ENCODE results near the gene NUDT17.
"Not testable (repeated sequence)": the region's sequence is repeated elsewhere in the genome, so short reads cannot be mapped to it uniquely, and the experiment has no call there.

NUDT17 gene

DNA sequence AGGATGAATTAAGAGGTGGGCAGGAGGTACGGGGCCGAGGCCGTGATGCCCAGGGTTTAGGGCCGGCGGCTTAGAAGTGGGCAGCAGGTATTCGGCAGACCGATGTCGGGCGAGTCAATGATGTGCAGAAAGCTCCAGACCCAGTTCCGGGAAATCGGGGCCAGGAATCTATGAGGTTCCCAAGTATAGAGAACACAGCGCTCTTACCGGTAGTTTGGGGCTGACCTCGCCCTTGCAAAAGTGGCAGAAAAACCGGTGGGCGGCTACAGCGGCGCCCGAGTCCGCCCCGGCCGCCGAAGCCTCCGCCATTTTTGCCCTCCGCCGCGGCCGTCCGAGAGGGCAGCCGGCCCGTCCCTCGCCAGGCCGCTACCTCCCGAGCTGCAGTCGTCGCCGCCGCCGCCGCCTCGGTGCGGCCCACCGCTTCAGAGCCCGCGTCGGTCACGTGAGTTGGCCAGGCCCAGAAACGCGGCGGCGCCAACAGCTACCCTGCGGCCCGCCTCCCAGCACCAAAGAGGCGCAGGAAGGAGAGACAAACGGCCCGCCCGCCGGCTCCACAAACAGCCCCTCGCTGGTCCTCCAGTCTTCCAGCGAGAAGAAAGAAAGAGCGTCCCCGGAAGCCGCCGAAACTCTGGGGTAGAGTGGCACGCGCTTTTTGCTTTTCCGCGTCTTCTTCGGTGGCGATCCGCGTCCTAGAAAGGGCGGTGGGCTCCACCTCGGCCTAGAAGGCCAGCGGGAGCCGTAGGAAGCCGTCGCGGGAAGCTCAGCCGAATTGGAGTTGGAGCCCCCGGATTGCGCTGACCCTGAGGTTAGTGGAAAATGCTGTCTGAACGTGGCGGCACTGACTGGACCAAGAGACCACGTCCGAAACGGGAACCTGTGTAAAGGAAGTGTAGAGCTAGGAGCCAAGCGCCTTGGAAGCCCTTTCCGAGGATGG, 21.6 kb upstream of the NUDT17 start, which contains the start of the genes POLR3C and RNF115:
POLR3C (plus strand) TSS at position 636 of the 934 bp plus-strand sequence. CDS start 1,577 bp downstream, outside the sequence.
RNF115 (minus strand) TSS at position 531 of the 934 bp plus-strand sequence; CDS start at position 309, 222 bp downstream.
- H3K9ac ChIP-seq (ENCODE audit: low read depth, low read length), result peak within 1 kb of the TSS; percentile 95
- H3K27ac ChIP-seq (ENCODE audit: low read length), result peak within 1 kb of the TSS; percentile 56

DNA sequence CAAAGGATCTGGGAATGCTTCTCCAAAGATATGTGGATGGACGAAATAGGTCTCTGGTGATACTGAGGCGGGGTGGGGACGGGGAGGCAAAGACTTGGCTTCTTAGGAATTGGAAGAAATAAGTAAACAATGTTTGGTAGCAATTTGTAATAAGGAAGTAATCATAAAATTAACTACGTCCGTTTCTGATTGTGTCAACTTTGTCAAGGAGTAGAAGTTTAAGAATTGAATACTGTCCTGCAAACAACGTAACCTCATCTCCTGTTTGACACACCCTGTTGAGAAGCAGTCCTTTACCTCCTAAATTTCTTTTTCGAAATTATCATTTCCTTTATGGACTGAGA, 21.0 kb upstream of the NUDT17 start:
- peak overlapping the region; percentile 56 for H3K27ac ChIP-seq (ENCODE audit: low read length)

More for the DNA sequence above, 21.6 kb upstream of the NUDT17 start, which contains the start of the genes POLR3C and RNF115:
- Histone ChIP-seq H3K9me3 (ENCODE audit: insufficient read depth, low read depth, low read length) (no peaks in the 10 kb centered on the region), H3K4me3 (ENCODE audit: low read length) (peak within 1 kb of the TSS; percentile 83), H3K4me1 (ENCODE audit: insufficient read depth, low read length) (no peaks in the 10 kb centered on the region; the same call in 1 of the 2 replicates), H3K27me3 (ENCODE audit: insufficient read depth, low read length) (no peaks in the 10 kb centered on the region), H3K36me3 (ENCODE audit: insufficient read depth, low read depth, low read length) (peaks cover 31% of the 10 kb centered on the region)

DNA sequence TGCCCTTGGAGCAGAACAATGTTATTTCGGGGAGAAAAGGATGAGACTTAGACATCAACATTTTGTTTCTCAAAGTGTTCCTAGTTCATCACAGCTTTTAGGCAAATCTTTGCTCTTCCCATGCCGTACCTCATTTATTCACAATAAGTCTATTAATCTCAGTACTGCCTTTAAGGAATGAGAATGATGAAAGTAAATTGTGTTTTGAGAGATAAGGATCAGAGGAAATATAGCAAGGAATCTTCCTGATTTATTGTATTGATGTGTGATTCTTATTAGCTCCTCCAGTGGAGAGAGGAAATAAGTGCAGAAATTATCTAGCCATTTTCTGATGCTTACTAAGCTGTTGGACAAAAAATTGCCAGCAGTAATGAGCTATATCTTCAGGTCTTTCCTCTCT, 19.4 kb upstream of the NUDT17 start:
- Histone ChIP-seq H3K27me3 (ENCODE audit: insufficient read depth, low read length) (no peaks in the 10 kb centered on the region), H3K36me3 (ENCODE audit: insufficient read depth, low read depth, low read length) (peaks cover 53% of the 10 kb centered on the region), H3K4me3 (ENCODE audit: low read length) (no peak overlapping the region), H3K9ac (ENCODE audit: low read depth, low read length) (no peak overlapping the region), H3K27ac (ENCODE audit: low read length) (no peak overlapping the region), H3K9me3 (ENCODE audit: insufficient read depth, low read depth, low read length) (no peaks in the 10 kb centered on the region), H3K4me1 (ENCODE audit: insufficient read depth, low read length) (no peaks in the 10 kb centered on the region; the same call in 1 of the 2 replicates)

More for the DNA sequence above, 21.0 kb upstream of the NUDT17 start:
- Histone ChIP-seq H3K36me3 (ENCODE audit: insufficient read depth, low read depth, low read length) (peaks cover 37% of the 10 kb centered on the region), H3K9me3 (ENCODE audit: insufficient read depth, low read depth, low read length) (no peaks in the 10 kb centered on the region), H3K27me3 (ENCODE audit: insufficient read depth, low read length) (no peaks in the 10 kb centered on the region), H3K9ac (ENCODE audit: low read depth, low read length) (peak overlapping the region; percentile 95), H3K4me1 (ENCODE audit: insufficient read depth, low read length) (no peaks in the 10 kb centered on the region; the same call in 1 of the 2 replicates), H3K4me3 (ENCODE audit: low read length) (peak overlapping the region; percentile 83)

DNA sequence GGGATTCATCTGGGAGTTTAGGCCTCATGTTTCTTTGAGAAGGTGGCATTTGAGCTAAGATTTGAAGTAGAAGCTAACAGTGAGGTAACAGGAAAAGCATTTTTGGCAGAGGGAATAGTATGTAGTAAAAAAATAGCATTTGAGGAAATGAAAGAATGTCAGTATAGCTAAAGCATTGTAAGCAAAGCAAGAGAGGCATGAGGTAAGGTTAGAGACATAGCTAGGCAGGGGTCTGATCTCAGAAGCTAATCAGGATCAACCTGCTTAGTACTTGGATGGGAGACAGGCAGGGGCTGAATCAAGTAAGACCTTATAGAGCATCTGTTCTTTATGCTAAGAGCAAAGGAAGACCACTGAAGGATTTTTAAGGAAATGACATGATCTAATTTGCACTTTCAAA, 17.5 kb upstream of the NUDT17 start:
- Histone ChIP-seq H3K27me3 (ENCODE audit: insufficient read depth, low read length) (no peaks in the 10 kb centered on the region), H3K4me1 (ENCODE audit: insufficient read depth, low read length) (no peaks in the 10 kb centered on the region; the same call in 1 of the 2 replicates), H3K9ac (ENCODE audit: low read depth, low read length) (no peak overlapping the region), H3K36me3 (ENCODE audit: insufficient read depth, low read depth, low read length) (peaks cover 71% of the 10 kb centered on the region), H3K27ac (ENCODE audit: low read length) (no peak overlapping the region), H3K4me3 (ENCODE audit: low read length) (no peak overlapping the region), H3K9me3 (ENCODE audit: insufficient read depth, low read depth, low read length) (no peaks in the 10 kb centered on the region)

- no peaks in the 10 kb centered on the region; the same call in 1 of the 2 replicates for H3K4me1 ChIP-seq (ENCODE audit: insufficient read depth, low read length)
- no peak overlapping the region for H3K4me3 ChIP-seq (ENCODE audit: low read length)
- no peaks in the 10 kb centered on the region for H3K9me3 ChIP-seq (ENCODE audit: insufficient read depth, low read depth, low read length)
- no peak overlapping the region for H3K27ac ChIP-seq (ENCODE audit: low read length)
- H3K27me3 ChIP-seq (ENCODE audit: insufficient read depth, low read length), result no peaks in the 10 kb centered on the region
- H3K36me3 ChIP-seq (ENCODE audit: insufficient read depth, low read depth, low read length), result peaks cover 77% of the 10 kb centered on the region
- H3K9ac ChIP-seq (ENCODE audit: low read depth, low read length), result no peak overlapping the region
These were observed 16.9 kb upstream of the NUDT17 start for GRCh38 chr1:145828367-145829026.

- H3K27ac ChIP-seq (ENCODE audit: low read length); H3K27me3 ChIP-seq (ENCODE audit: insufficient read depth, low read length); H3K9ac ChIP-seq (ENCODE audit: low read depth, low read length); H3K4me3 ChIP-seq (ENCODE audit: low read length); H3K4me1 ChIP-seq (ENCODE audit: insufficient read depth, low read length); H3K9me3 ChIP-seq (ENCODE audit: insufficient read depth, low read depth, low read length): not testable (repeated sequence)
- H3K36me3 ChIP-seq (ENCODE audit: insufficient read depth, low read depth, low read length), result peaks cover 96% of the 10 kb centered on the region
These were observed 14.6 kb upstream of the NUDT17 start for GRCh38 chr1:145830810-145831209.

DNA sequence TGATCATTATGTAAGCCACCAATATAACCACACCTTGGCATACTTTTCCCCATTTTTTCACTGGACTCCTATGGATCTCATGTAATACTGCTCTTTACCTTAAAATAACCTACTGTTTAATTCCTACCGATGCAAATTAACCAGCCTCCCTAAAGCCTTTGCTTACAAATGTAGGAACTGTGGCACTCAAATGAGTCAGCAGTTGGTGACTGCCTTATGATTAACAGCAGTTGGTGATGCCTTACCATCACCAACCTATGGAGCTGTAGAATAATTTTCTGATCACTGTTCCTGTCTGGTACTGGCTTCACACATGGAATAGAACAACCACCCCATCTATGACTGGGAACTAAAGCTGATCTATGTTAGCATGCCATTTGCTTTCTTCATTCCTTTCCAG, 7.8 kb upstream of the NUDT17 start:
- Histone ChIP-seq H3K9ac (ENCODE audit: low read depth, low read length) (no peak overlapping the region), H3K27ac (ENCODE audit: low read length) (no peak overlapping the region), H3K27me3 (ENCODE audit: insufficient read depth, low read length) (no peaks in the 10 kb centered on the region), H3K4me3 (ENCODE audit: low read length) (no peak overlapping the region), H3K4me1 (ENCODE audit: insufficient read depth, low read length) (no peaks in the 10 kb centered on the region), H3K9me3 (ENCODE audit: insufficient read depth, low read depth, low read length) (no peaks in the 10 kb centered on the region), H3K36me3 (ENCODE audit: insufficient read depth, low read depth, low read length) (peaks cover 99% of the 10 kb centered on the region)

GRCh38 chr1:145843031-145843430, 2.4 kb upstream of the NUDT17 start:
- Histone ChIP-seq H3K9ac (ENCODE audit: low read depth, low read length) (no peak overlapping the region), H3K27me3 (ENCODE audit: insufficient read depth, low read length) (peaks cover 11% of the 10 kb centered on the region; the same call in 1 of the 2 replicates), H3K4me1 (ENCODE audit: insufficient read depth, low read length) (no peaks in the 10 kb centered on the region), H3K27ac (ENCODE audit: low read length) (no peak overlapping the region), H3K4me3 (ENCODE audit: low read length) (no peak overlapping the region), H3K9me3 (ENCODE audit: insufficient read depth, low read depth, low read length) (no peaks in the 10 kb centered on the region), H3K36me3 (ENCODE audit: insufficient read depth, low read depth, low read length) (peaks cover 59% of the 10 kb centered on the region)

DNA sequence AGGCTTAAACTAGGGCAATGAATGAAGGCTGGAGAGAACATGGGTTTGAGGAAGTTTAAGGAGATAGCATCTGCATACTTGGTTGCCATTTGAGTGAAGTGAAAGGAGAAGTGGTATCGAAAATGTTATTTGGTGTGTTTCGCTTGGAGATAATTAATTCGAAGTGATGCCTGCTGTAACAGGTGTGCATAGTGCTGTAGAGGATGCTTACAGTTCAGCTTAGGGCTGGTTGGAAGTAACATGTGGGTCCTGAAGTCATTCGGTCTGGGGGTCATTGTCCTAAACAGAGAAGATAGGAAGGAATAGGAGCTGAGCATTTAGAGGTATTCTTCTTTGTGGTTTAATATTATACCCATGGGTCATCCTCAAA, 301 bp upstream of the NUDT17 start:
- no peaks in the 10 kb centered on the region for H3K9me3 ChIP-seq (ENCODE audit: insufficient read depth, low read depth, low read length)
- peaks cover 59% of the 10 kb centered on the region for H3K36me3 ChIP-seq (ENCODE audit: insufficient read depth, low read depth, low read length)
- peaks cover 11% of the 10 kb centered on the region; the same call in 1 of the 2 replicates for H3K27me3 ChIP-seq (ENCODE audit: insufficient read depth, low read length)
- peak overlapping the region; percentile 76; the same call in 1 of the 2 replicates for H3K4me3 ChIP-seq (ENCODE audit: low read length)
- no peaks in the 10 kb centered on the region for H3K4me1 ChIP-seq (ENCODE audit: insufficient read depth, low read length)
- no peak overlapping the region for H3K9ac ChIP-seq (ENCODE audit: low read depth, low read length)
- no peak overlapping the region for H3K27ac ChIP-seq (ENCODE audit: low read length)

DNA sequence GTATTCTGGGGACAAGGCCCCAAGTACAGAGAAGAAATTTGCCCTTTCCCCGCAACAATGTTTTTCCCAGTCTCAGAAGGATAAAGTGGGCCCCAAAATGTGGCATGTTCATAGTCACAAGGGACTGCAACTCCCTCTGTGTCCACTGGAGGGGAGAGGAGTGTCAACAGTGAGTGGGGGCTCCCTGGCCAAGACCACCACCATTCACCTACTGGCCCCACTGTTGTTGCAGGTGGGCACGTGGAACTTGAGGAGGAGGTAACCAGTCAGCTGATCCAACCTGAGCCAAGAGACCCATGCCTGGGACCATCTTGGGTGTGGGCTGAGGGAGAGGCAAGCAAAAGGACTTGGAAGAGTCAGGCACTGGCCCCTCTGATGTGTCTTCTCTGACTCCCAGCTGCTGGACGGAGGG, 777 bp downstream of the NUDT17 start:
- Histone ChIP-seq H3K36me3 (ENCODE audit: insufficient read depth, low read depth, low read length) (peaks cover 59% of the 10 kb centered on the region), H3K4me1 (ENCODE audit: insufficient read depth, low read length) (no peaks in the 10 kb centered on the region), H3K27me3 (ENCODE audit: insufficient read depth, low read length) (peaks cover 11% of the 10 kb centered on the region; the same call in 1 of the 2 replicates), H3K9ac (ENCODE audit: low read depth, low read length) (peak overlapping the region; percentile 61; the same call in 1 of the 2 replicates), H3K27ac (ENCODE audit: low read length) (no peak overlapping the region), H3K9me3 (ENCODE audit: insufficient read depth, low read depth, low read length) (no peaks in the 10 kb centered on the region), H3K4me3 (ENCODE audit: low read length) (peak overlapping the region; percentile 76)

DNA sequence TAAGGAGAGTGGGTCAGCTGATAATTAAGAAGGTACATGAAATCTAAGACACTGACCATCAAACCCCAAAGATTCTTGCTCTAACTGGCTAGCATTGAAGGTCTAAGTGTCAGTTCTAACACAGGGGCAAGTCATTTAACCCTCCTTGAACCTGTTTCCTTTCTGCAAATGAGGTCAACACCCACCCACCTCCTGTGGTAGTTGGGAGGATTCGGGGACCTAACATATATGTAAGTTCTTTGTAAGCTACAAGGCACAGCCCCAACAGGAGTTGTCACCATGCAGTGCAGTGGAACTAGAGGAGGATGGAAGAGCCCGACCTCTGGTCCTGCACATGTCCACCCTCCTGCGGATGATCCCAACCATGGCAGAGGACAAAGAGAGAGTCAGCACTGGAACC, 2.4 kb downstream of the NUDT17 start:
- no peak overlapping the region for H3K27ac ChIP-seq (ENCODE audit: low read length)
- no peaks in the 10 kb centered on the region for H3K9me3 ChIP-seq (ENCODE audit: insufficient read depth, low read depth, low read length)
- peaks cover 55% of the 10 kb centered on the region for H3K36me3 ChIP-seq (ENCODE audit: insufficient read depth, low read depth, low read length)
- H3K9ac ChIP-seq (ENCODE audit: low read depth, low read length), result no peak overlapping the region
- H3K4me1 ChIP-seq (ENCODE audit: insufficient read depth, low read length), result no peaks in the 10 kb centered on the region
- peaks cover 11% of the 10 kb centered on the region; the same call in 1 of the 2 replicates for H3K27me3 ChIP-seq (ENCODE audit: insufficient read depth, low read length)
- H3K4me3 ChIP-seq (ENCODE audit: low read length), result no peak overlapping the region

All from iPS-20b (cell line).